Breast epithelium (tissue), 3 donors: Measurements from ENCODE around the gene TSPAN11.

Experiments
- POLR2A ChIP-seq: fragments of 450-650 bp; IDR thresholded peaks from one replicate; pipeline ENCODE4 v1.6.1; 2016; ENCODE audit warnings: antibody characterized with exemption, mild to moderate bottlenecking, moderate library complexity
- POLR2AphosphoS5 ChIP-seq, 3 donors: sonication (generic); formaldehyde crosslinking; IDR thresholded peaks; one replicate each; pipeline ENCODE4 v1.6.1; 2017; ENCODE audit warnings: antibody characterized with exemption in 3 of 3
- TF ChIP-seq, protein P1 (sequence below), 3 donors: fragments of 450-650 bp; IDR thresholded peaks; one replicate each; pipeline ENCODE4 v1.5.1; 2016 to 2017; ENCODE audit warnings: antibody characterized with exemption in 3 of 3, mild to moderate bottlenecking in 3 of 3, moderate library complexity in 3 of 3

DNA sequence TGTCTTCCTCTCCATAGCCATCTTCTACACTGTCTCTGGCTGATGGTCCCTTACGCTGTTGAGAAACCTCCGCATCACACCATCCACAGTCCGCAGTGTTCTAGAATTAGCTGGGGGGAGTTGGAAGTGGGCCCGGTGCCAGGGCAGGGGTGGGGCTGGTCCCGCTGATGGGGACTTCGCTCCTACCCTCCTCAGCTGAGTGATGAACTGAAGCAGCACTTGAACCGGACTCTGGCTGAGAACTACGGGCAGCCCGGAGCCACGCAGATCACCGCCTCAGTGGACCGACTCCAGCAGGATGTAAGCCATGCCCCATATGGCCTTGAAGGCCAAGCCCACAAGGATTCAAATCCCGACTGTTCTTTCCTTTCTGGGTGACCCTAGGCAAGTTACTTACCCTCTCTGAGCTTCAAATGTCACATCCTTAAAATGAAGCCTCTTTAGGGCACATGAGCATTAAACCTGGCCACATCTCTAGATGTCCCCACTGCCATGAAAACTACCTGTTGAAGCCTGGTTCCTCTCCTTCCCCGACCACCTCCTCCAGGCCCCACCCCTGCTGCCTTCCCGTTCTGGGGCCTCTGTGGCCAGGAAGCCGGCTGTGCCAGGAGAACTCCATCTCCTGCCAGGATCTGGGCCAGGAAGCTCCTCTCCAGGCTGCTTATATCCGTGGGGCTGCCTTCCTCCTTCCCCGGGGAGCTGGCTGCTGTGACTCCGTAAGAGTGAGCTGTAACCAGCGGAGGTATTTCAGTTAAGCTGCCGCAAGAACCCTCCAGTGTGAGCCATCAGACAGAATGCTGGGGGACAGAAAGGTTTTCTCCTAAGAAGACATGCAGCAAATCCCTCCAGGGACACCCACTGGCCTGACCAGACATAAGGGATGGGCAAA, 53.1 kb downstream of the TSPAN11 start:
- TF ChIP-seq, protein P1, sequence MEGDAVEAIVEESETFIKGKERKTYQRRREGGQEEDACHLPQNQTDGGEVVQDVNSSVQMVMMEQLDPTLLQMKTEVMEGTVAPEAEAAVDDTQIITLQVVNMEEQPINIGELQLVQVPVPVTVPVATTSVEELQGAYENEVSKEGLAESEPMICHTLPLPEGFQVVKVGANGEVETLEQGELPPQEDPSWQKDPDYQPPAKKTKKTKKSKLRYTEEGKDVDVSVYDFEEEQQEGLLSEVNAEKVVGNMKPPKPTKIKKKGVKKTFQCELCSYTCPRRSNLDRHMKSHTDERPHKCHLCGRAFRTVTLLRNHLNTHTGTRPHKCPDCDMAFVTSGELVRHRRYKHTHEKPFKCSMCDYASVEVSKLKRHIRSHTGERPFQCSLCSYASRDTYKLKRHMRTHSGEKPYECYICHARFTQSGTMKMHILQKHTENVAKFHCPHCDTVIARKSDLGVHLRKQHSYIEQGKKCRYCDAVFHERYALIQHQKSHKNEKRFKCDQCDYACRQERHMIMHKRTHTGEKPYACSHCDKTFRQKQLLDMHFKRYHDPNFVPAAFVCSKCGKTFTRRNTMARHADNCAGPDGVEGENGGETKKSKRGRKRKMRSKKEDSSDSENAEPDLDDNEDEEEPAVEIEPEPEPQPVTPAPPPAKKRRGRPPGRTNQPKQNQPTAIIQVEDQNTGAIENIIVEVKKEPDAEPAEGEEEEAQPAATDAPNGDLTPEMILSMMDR (IDR thresholded peaks at IDR 0.05), result no peak
- TF ChIP-seq POLR2AphosphoS5 (IDR thresholded peaks at IDR 0.05), result no peak
- no peak for TF ChIP-seq POLR2A
